H1 (cell line): Measurements from ENCODE around the gene C19orf38. TPM values are rescaled to one million over a fixed set of nuclear protein-coding genes. Genes with fewer than 3 reads are reported as not detected.

ENCODE experiments used
- CTCF ChIA-PET: fragments of 300-600 bp; sonication (Branson Sonifier 250); formaldehyde crosslinking; loops from one replicate; lab custom pipeline; 2021; ENCODE audit not compliant: partially characterized antibody; lab: Charles Lee
- POLR2A ChIA-PET: fragments of 300-600 bp; sonication (Branson Sonifier 250); formaldehyde crosslinking; loops from one replicate; lab custom pipeline; 2021; ENCODE audit warnings: inconsistent platforms; ENCODE audit not compliant: partially characterized antibody; lab: Charles Lee
- DNase-seq, 2 experiments: peaks; one replicate each; pipeline versions ENCODE4 v3.0.0 to v3.0.0-alpha.2; 2010 to 2022; ENCODE audit warnings: low spot score in 2 of 2, low read depth in 1 of 2, mixed read lengths in 1 of 2
- FAIRE-seq: peaks from 2 replicates; lab custom pipeline; 2011; peaks lifted over from hg19 to GRCh38; lab: Jason Lieb, UNC
- H2AFZ ChIP-seq: 2 replicates; pipeline ENCODE4 v1.8.1; 2012; ENCODE audit warnings: low read length, inconsistent platforms
- H2AK5ac ChIP-seq: 2 replicates; pipeline ENCODE4 v1.6.1; 2013; ENCODE audit warnings: low read depth, low read length
- H2BK120ac ChIP-seq: replicated peaks from 2 replicates; pipeline ENCODE3; 2013; ENCODE audit warnings: low read depth, low read length, inconsistent platforms
- H2BK12ac ChIP-seq: 2 replicates; pipeline ENCODE4 v1.6.1; 2013; ENCODE audit warnings: low read depth, low read length
- H2BK15ac ChIP-seq: 2 replicates; pipeline ENCODE4 v1.6.1; 2013; ENCODE audit warnings: low read length
- H2BK20ac ChIP-seq: 2 replicates; pipeline ENCODE4 v1.6.1; 2013; ENCODE audit warnings: low read length
- H2BK5ac ChIP-seq: 2 replicates; pipeline ENCODE4 v1.6.1; 2013; ENCODE audit warnings: low read depth, low read length
- H3K14ac ChIP-seq: 2 replicates; pipeline ENCODE4 v1.6.1; 2013; ENCODE audit warnings: inconsistent platforms; ENCODE audit not compliant: insufficient read length
- H3K18ac ChIP-seq: 2 replicates; pipeline ENCODE4 v1.6.1; 2013; ENCODE audit warnings: low read length; ENCODE audit errors: extremely low read depth
- H3K23ac ChIP-seq: 2 replicates; pipeline ENCODE4 v1.6.1; 2013; ENCODE audit warnings: inconsistent platforms; ENCODE audit not compliant: insufficient read length
- H3K23me2 ChIP-seq: 2 replicates; pipeline ENCODE4 v1.6.1; 2013; ENCODE audit warnings: low read depth, low read length
- H3K27ac ChIP-seq: 2 replicates; pipeline ENCODE4 v1.6.1; 2011; ENCODE audit warnings: low read depth, low read length, inconsistent platforms
- H3K27me3 ChIP-seq, 4 experiments: replicated peaks in 1 of 4; 1 replicate in 1 of 4; 2 replicates in 3 of 4; pipeline versions ENCODE4 v1.6.1 to v1.8.1; 2011 to 2013; ENCODE audit warnings: low read length in 3 of 4, mild to moderate bottlenecking in 3 of 4, inconsistent platforms in 2 of 4, mixed read lengths in 2 of 4, moderate library complexity in 1 of 4; ENCODE audit not compliant: control insufficient read depth in 3 of 4, insufficient read depth in 3 of 4; ENCODE audit errors: extremely low read depth in 1 of 4
- H3K36me3 ChIP-seq, 4 experiments: 2 replicates each; pipeline versions ENCODE4 v1.6.1 to v1.8.1; 2011 to 2013; ENCODE audit warnings: mild to moderate bottlenecking in 4 of 4, low read length in 3 of 4, moderate library complexity in 2 of 4, control low read depth in 1 of 4, inconsistent platforms in 1 of 4; ENCODE audit not compliant: insufficient read depth in 4 of 4, control insufficient read depth in 2 of 4
- H3K4ac ChIP-seq: replicated peaks from 2 replicates; pipeline ENCODE3; 2013; ENCODE audit warnings: low read length, low read depth, mixed read lengths, inconsistent platforms; ENCODE audit not compliant: insufficient read length
- H3K4me1 ChIP-seq, 4 experiments: replicated peaks in 1 of 4; 1 replicate in 1 of 4; 2 replicates in 3 of 4; pipeline versions ENCODE4 v1.6.1 to v1.8.1; 2011 to 2013; ENCODE audit warnings: low read length in 3 of 4, inconsistent platforms in 2 of 4, mixed read lengths in 1 of 4; ENCODE audit not compliant: insufficient read depth in 4 of 4, control insufficient read depth in 3 of 4
- H3K4me2 ChIP-seq, 2 experiments: 2 replicates each; pipeline versions ENCODE4 v1.6.1 to v1.8.1; 2011 to 2013; ENCODE audit warnings: low read depth in 2 of 2, low read length in 2 of 2, control low read depth in 1 of 2, inconsistent platforms in 1 of 2, mild to moderate bottlenecking in 1 of 2; ENCODE audit not compliant: insufficient read depth in 1 of 2
- H3K4me3 ChIP-seq, 4 experiments: fragments of 200-600, 300-600 bp in 1 of 4; sonication (generic), shearing (Covaris generic), sonication (Bioruptor Twin) in 1 of 4; 2 replicates each; pipeline versions ENCODE4 v1.5.1 to v1.8.1; 2011 to 2016; ENCODE audit warnings: low read length in 4 of 4, low read depth in 3 of 4, control low read depth in 2 of 4, inconsistent platforms in 2 of 4, mild to moderate bottlenecking in 2 of 4, mixed read lengths in 1 of 4, moderate library complexity in 1 of 4; ENCODE audit not compliant: insufficient read depth in 2 of 4; ENCODE audit errors: extremely low read depth in 1 of 4
- H3K56ac ChIP-seq: replicated peaks from 2 replicates; pipeline ENCODE3; 2013; ENCODE audit warnings: low read depth, mild to moderate bottlenecking, mixed read lengths, low read length, inconsistent platforms; ENCODE audit not compliant: insufficient read length
- H3K79me1 ChIP-seq: 2 replicates; pipeline ENCODE4 v1.6.1; 2013; ENCODE audit warnings: low read depth, low read length, control low read depth
- H3K79me2 ChIP-seq, 2 experiments: 2 replicates each; pipeline versions ENCODE4 v1.6.1 to v1.8.1; 2012 to 2013; ENCODE audit warnings: low read length in 2 of 2, mild to moderate bottlenecking in 2 of 2, inconsistent platforms in 1 of 2; ENCODE audit not compliant: insufficient read depth in 2 of 2, control insufficient read depth in 1 of 2
- H3K9ac ChIP-seq, 4 experiments: replicated peaks in 1 of 4; 1 replicate in 1 of 4; 2 replicates in 3 of 4; pipeline versions ENCODE4 v1.6.1 to v1.8.1; 2011 to 2013; ENCODE audit warnings: low read depth in 3 of 4, low read length in 3 of 4, control low read depth in 2 of 4, mild to moderate bottlenecking in 2 of 4, moderate library complexity in 2 of 4, inconsistent platforms in 1 of 4; ENCODE audit errors: extremely low read depth in 1 of 4
- H3K9me3 ChIP-seq, 2 experiments: 2 replicates each; pipeline versions ENCODE4 v1.6.1 to v1.8.1; 2012 to 2013; ENCODE audit warnings: mild to moderate bottlenecking in 2 of 2, moderate library complexity in 2 of 2, control low read depth in 1 of 2, inconsistent platforms in 1 of 2, low read depth in 1 of 2, low read length in 1 of 2, mixed read lengths in 1 of 2; ENCODE audit not compliant: insufficient read depth in 2 of 2
- H4K20me1 ChIP-seq, 2 experiments: replicated peaks in 1 of 2; 2 replicates each; pipeline versions ENCODE3 to v1.8.1; 2011 to 2013; ENCODE audit warnings: inconsistent platforms in 2 of 2, low read length in 2 of 2, mild to moderate bottlenecking in 1 of 2; ENCODE audit not compliant: insufficient read depth in 2 of 2, control insufficient read depth in 1 of 2
- H4K5ac ChIP-seq: 2 replicates; pipeline ENCODE4 v1.6.1; 2013; ENCODE audit warnings: low read length, low read depth, mixed read lengths, inconsistent platforms; ENCODE audit not compliant: insufficient read length
- H4K8ac ChIP-seq: 2 replicates; pipeline ENCODE4 v1.8.0; 2013; ENCODE audit warnings: mild to moderate bottlenecking, moderate library complexity, low read length, inconsistent platforms; ENCODE audit not compliant: insufficient read depth; ENCODE audit errors: extremely low read depth
- H4K91ac ChIP-seq: replicated peaks from 2 replicates; pipeline ENCODE3; 2013; ENCODE audit warnings: low read length, mixed read lengths, inconsistent platforms; ENCODE audit not compliant: insufficient read length
- JUND ChIP-seq: IDR thresholded peaks from 2 replicates; pipeline ENCODE4 v1.6.1; 2011; ENCODE audit warnings: mild to moderate bottlenecking, improper control_type of control experiment, low read length
- POLR2A ChIP-seq, 2 experiments: IDR thresholded peaks; 1 replicate in 1 of 2; 2 replicates in 1 of 2; pipeline ENCODE4 v1.6.1; 2011; ENCODE audit warnings: low read depth in 2 of 2, low read length in 2 of 2, mild to moderate bottlenecking in 2 of 2; ENCODE audit errors: control extremely low read depth in 1 of 2
- WGBS, 2 experiments: shearing (Covaris generic) in 1 of 2; methylation state at CpG; one replicate each; pipeline versions ENCODE4 v1.1.6 to v1.1.7; 2013 to 2015; ENCODE audit warnings: low lambda C conversion rate in 2 of 2, mixed read lengths in 2 of 2, inconsistent platforms in 1 of 2, low coverage in 1 of 2, missing lambda C conversion rate in 1 of 2; ENCODE audit not compliant: insufficient replicate concordance in 2 of 2, insufficient coverage in 1 of 2, insufficient read length in 1 of 2; ENCODE audit errors: extremely low coverage in 1 of 2, missing lambda C conversion rate in 1 of 2; 5-methylcytosine and 5-hydroxymethylcytosine counted together
- polyA plus RNA-seq, 7 experiments: library from polyadenylated mRNA; depleted of rRNA in 3 of 7; stranded (reverse) in 5 of 7; unstranded in 2 of 7; fragments of >200 nt in 5 of 7; fragments of 200-250 nt in 2 of 7; gene quantifications; 1 replicate in 5 of 7; 2 replicates in 1 of 7; 4 replicates in 1 of 7; pipeline versions ENCODE4 v1.2.1 to v1.2.3, GENCODE V29; 2011 to 2013; ENCODE audit warnings: missing spikeins in 2 of 7, mixed read lengths in 2 of 7
- total RNA-seq: library from RNA; stranded (reverse); fragmentation: NEBNext Ultra II Directional; extraction: Animal tissue kit (Norgen Biotek cat#: 25700); gene quantifications from 2 replicates; pipeline ENCODE4 v1.2.1, GENCODE V29; 2021

C19orf38 gene
- total and polyA plus RNA-seq, 2 of the 8 experiments (the other 6 are each of a cell fraction or from before 2014, with no cell fraction given): 0.53 TPM; not detected in 1

GRCh38 chr19:10811391-10812111 is 36.7 kb upstream of the C19orf38 start:
- Histone ChIP-seq H4K5ac (no peak overlapping the region), H3K9ac (no peak overlapping the region), H2BK20ac (no peak overlapping the region), H3K27ac (no peak overlapping the region), H3K14ac (no peak overlapping the region), H2BK15ac (no peak overlapping the region)
- CTCF ChIA-PET: interaction anchor here (0.5 to 1.6 kb wide), 5 partner anchors 9 to 393 kb away, joined by 3 to 9 read pairs (median 4); no protein-coding TSS in a partner anchor
- TF ChIP-seq JUND (no peak), POLR2A (IDR thresholded peaks at IDR 0.05; ENCODE audit: control extremely low read depth in 1 of 2, low read depth in 2 of 2, low read length in 2 of 2) (peak in 1 of 2 experiments; percentile 6; a peak in 1 of 3 replicates)
- TF ChIP-seq, all 59 proteins: peak for 1
- Histone ChIP-seq H2BK120ac (no peak overlapping the region), H3K4ac (no peak overlapping the region), H2BK5ac (peak overlapping the region; percentile 66; the same call in 1 of the 2 replicates), H3K4me1 (no peaks in the 10 kb centered on the region; a peak in 1 of 7 replicates), H3K79me1 (no peaks in the 10 kb centered on the region), H3K23me2 (no peaks in the 10 kb centered on the region), H3K56ac (no peak overlapping the region), H2BK12ac (no peak overlapping the region), H3K79me2 (no peaks in the 10 kb centered on the region), H4K91ac (peak overlapping the region; percentile 42), H3K27me3 (no peaks in the 10 kb centered on the region), H3K4me2 (no peak overlapping the region), H3K36me3 (peaks cover 0 to 7% (median 5%) of the 10 kb centered on the region in 4 experiments; a peak in 4 of 8 replicates), H4K8ac (peak overlapping the region; percentile 64), H3K9me3 (no peaks in the 10 kb centered on the region), H3K23ac (no peak overlapping the region), H4K20me1 (peaks cover 0 to 2% of the 10 kb centered on the region in 2 experiments), H2AK5ac (no peak overlapping the region), H2AFZ (no peak overlapping the region), H3K4me3 (no peak overlapping the region), H3K18ac (no peak overlapping the region)
- FAIRE-seq (no peak), DNase-seq (no peak)
- POLR2A ChIA-PET: interaction anchor here (1.7 kb wide), 1 partner anchor 25 kb away, joined by 4 read pairs; the partner anchor contains the start of gene TMED1
- 93% methylated on average over 17 of the region's 17 CpGs; no CpG with 5 or more reads in 1 of the 2 experiments for WGBS, 2 experiments
